ENCODE data around the gene CHRNB2.

Gene CHRNB2

DNA sequence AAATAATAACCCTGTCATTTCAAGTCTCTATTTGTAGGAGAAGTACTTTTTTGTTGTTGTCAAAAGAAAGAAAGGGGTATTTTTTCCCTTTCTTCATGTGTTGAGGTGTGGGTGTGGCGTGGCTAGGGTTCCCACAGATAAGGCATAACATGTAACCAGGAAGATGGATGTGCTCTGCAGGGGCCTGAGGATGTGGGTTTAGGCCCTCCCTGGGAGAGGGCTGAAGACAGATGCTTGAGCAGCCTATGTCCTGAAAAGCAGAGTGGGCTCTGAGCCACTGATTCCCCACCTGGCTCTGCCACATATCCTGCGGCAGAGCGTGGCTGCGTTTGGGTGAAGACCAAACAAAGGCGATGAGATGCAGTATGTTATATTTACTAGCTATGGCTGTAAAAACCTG is 54.3 kb downstream of the CHRNB2 start:
- Histone ChIP-seq H3K9me3 (replicated peaks; ENCODE audit: insufficient read depth, low read length) (no peaks in the 10 kb centered on the region), H3K27ac (ENCODE audit: low read length) (no peak overlapping the region), H3K36me3 (replicated peaks; ENCODE audit: insufficient read depth, low read length) (0 out of 2 replicates have a peak, but pooled peaks cover 3% of the 10 kb centered on the region), H3K9ac (ENCODE audit: low read length) (no peak overlapping the region), H3K4me2 (ENCODE audit: low read depth, low read length) (no peak overlapping the region), H3K79me2 (ENCODE audit: low read length) (peaks cover 96% of the 10 kb centered on the region), H4K20me1 (ENCODE audit: insufficient read depth, low read length) (peaks cover 8% of the 10 kb centered on the region; the same call in 1 of the 2 replicates), H3K4me3 (ENCODE audit: low read length) (no peak overlapping the region), H2AFZ (ENCODE audit: low read length) (no peak overlapping the region), H3K27me3 (replicated peaks; ENCODE audit: insufficient read depth, low read length) (no peaks in the 10 kb centered on the region), H3F3A (ENCODE audit: insufficient read depth, low read length) (peaks cover 4% of the 10 kb centered on the region), H3K9me2 (replicated peaks; ENCODE audit: insufficient read depth, low read length) (no peaks in the 10 kb centered on the region), H3K4me1 (ENCODE audit: low read length) (peaks cover 6% of the 10 kb centered on the region)
- no peak for DNase-seq
- TF ChIP-seq, protein P1, sequence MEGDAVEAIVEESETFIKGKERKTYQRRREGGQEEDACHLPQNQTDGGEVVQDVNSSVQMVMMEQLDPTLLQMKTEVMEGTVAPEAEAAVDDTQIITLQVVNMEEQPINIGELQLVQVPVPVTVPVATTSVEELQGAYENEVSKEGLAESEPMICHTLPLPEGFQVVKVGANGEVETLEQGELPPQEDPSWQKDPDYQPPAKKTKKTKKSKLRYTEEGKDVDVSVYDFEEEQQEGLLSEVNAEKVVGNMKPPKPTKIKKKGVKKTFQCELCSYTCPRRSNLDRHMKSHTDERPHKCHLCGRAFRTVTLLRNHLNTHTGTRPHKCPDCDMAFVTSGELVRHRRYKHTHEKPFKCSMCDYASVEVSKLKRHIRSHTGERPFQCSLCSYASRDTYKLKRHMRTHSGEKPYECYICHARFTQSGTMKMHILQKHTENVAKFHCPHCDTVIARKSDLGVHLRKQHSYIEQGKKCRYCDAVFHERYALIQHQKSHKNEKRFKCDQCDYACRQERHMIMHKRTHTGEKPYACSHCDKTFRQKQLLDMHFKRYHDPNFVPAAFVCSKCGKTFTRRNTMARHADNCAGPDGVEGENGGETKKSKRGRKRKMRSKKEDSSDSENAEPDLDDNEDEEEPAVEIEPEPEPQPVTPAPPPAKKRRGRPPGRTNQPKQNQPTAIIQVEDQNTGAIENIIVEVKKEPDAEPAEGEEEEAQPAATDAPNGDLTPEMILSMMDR (IDR thresholded peaks at IDR 0.05; ENCODE audit: low read length) = no peak
- TF ChIP-seq EZH2phosphoT487 (IDR thresholded peaks at IDR 0.05; ENCODE audit: low read length) (no peak), EZH2 (optimal IDR thresholded peaks at IDR 0.05; ENCODE audit: low read depth, low read length) (no peak)

DNA sequence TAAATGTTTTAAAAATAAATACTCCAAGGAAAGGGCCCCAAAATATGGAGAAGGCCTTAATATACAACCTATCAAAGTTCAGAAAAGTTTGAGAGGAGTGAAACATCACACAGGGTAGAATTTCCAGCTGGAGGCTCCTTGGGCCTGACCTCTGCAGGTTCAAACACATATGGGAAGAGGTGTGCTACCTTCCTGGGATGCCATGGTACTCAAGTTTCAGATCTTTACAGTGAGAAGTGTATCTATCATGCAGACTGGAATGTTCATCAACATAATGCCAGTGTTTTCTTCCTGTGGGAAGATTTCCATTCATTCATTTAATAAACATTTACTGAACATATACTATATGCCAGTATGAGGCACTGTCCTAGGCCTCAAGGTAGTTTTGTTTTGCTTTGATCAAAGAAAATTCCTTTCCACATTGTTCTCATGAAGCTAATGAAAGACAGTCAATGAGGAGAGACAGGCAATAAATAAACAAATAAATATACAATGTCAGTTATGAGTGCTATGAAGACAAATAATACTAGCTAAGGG is 55.0 kb downstream of the CHRNB2 start:
- H4K20me1 ChIP-seq (ENCODE audit: insufficient read depth, low read length) = peaks cover 3% of the 10 kb centered on the region; the same call in 1 of the 2 replicates
- H3K27ac ChIP-seq (ENCODE audit: low read length) = no peak overlapping the region
- H3K9me3 ChIP-seq (replicated peaks; ENCODE audit: insufficient read depth, low read length) = no peaks in the 10 kb centered on the region
- H3K79me2 ChIP-seq (ENCODE audit: low read length) = peaks cover 96% of the 10 kb centered on the region
- no peaks in the 10 kb centered on the region for H3K9me2 ChIP-seq (replicated peaks; ENCODE audit: insufficient read depth, low read length)
- no peak overlapping the region for H3K9ac ChIP-seq (ENCODE audit: low read length)
- no peaks in the 10 kb centered on the region for H3K27me3 ChIP-seq (replicated peaks; ENCODE audit: insufficient read depth, low read length)
- peaks cover 6% of the 10 kb centered on the region for H3K4me1 ChIP-seq (ENCODE audit: low read length)
- H3K4me3 ChIP-seq (ENCODE audit: low read length) = no peak overlapping the region
- H3K36me3 ChIP-seq (replicated peaks; ENCODE audit: insufficient read depth, low read length) = 0 out of 2 replicates have a peak, but pooled peaks cover 3% of the 10 kb centered on the region
- TF ChIP-seq EZH2phosphoT487 (IDR thresholded peaks at IDR 0.05; ENCODE audit: low read length) (no peak), EZH2 (optimal IDR thresholded peaks at IDR 0.05; ENCODE audit: low read depth, low read length) (no peak)
- TF ChIP-seq, protein P1 (IDR thresholded peaks at IDR 0.05; ENCODE audit: low read length) = no peak
- DNase-seq = no peak
- H3K4me2 ChIP-seq (ENCODE audit: low read depth, low read length) = no peak overlapping the region
- H3F3A ChIP-seq (ENCODE audit: insufficient read depth, low read length) = peaks cover 11% of the 10 kb centered on the region
- no peak overlapping the region for H2AFZ ChIP-seq (ENCODE audit: low read length)

DNA sequence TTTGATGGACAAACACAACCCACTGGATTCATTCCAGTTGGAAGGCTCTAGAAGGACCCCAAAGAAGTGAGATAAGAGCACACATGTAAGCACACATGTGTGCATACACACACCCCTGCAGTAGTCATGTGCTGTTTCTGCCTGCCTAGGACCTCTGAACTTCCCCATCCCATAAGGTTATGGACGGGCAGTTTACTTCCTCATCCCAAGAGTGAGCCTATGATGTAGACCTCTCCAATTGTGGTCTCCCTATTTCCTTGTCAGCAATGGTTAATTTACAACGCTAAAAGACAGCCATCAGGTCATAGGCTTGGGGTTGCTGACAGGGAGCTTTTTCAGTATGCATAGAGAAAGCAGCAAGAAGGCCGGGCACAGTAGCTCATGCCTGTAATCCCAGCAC is 55.8 kb downstream of the CHRNB2 start:
- Histone ChIP-seq H3K27me3 (replicated peaks; ENCODE audit: insufficient read depth, low read length) (no peaks in the 10 kb centered on the region), H3K4me3 (ENCODE audit: low read length) (no peak overlapping the region), H2AFZ (ENCODE audit: low read length) (no peak overlapping the region), H3K27ac (ENCODE audit: low read length) (no peak overlapping the region), H3K9me3 (replicated peaks; ENCODE audit: insufficient read depth, low read length) (no peaks in the 10 kb centered on the region), H3F3A (ENCODE audit: insufficient read depth, low read length) (peaks cover 13% of the 10 kb centered on the region), H4K20me1 (ENCODE audit: insufficient read depth, low read length) (peaks cover 3% of the 10 kb centered on the region; the same call in 1 of the 2 replicates), H3K79me2 (ENCODE audit: low read length) (peaks cover 96% of the 10 kb centered on the region), H3K9me2 (replicated peaks; ENCODE audit: insufficient read depth, low read length) (no peaks in the 10 kb centered on the region), H3K9ac (ENCODE audit: low read length) (no peak overlapping the region), H3K36me3 (replicated peaks; ENCODE audit: insufficient read depth, low read length) (0 out of 2 replicates have a peak, but pooled peaks cover 3% of the 10 kb centered on the region), H3K4me2 (ENCODE audit: low read depth, low read length) (no peak overlapping the region), H3K4me1 (ENCODE audit: low read length) (peaks cover 8% of the 10 kb centered on the region)
- TF ChIP-seq, protein P1 (IDR thresholded peaks at IDR 0.05; ENCODE audit: low read length) = no peak
- TF ChIP-seq EZH2 (optimal IDR thresholded peaks at IDR 0.05; ENCODE audit: low read depth, low read length) (no peak), EZH2phosphoT487 (IDR thresholded peaks at IDR 0.05; ENCODE audit: low read length) (no peak)
- DNase-seq = no peak

All from MM.1S (cell line).